Ishikawa (cell line): ENCODE data around the gene STAT5A.

Experiments used
- CEBPB ChIP-seq: IDR thresholded peaks from 2 replicates; pipeline ENCODE4 v1.6.1; 2012
- CREB1 ChIP-seq: IDR thresholded peaks from 2 replicates; pipeline ENCODE4 v1.6.1; 2012; ENCODE audit warnings: low read depth
- EGR1 ChIP-seq: IDR thresholded peaks from 2 replicates; pipeline ENCODE4 v1.6.1; 2012
- EP300 ChIP-seq: IDR thresholded peaks from 2 replicates; pipeline ENCODE4 v1.6.1; 2012; ENCODE audit warnings: borderline replicate concordance
- FOXM1 ChIP-seq: IDR thresholded peaks from 2 replicates; pipeline ENCODE4 v1.6.1; 2012; ENCODE audit warnings: low read depth, borderline replicate concordance
- NFIC ChIP-seq: IDR thresholded peaks from 2 replicates; pipeline ENCODE4 v1.6.1; 2012
- RAD21 ChIP-seq: IDR thresholded peaks from 2 replicates; pipeline ENCODE4 v1.6.1; 2012; ENCODE audit warnings: low read depth
- TAF1 ChIP-seq: IDR thresholded peaks from 2 replicates; pipeline ENCODE4 v1.6.1; 2012; ENCODE audit warnings: low read depth, mild to moderate bottlenecking
- TCF12 ChIP-seq: IDR thresholded peaks from 2 replicates; pipeline ENCODE4 v1.6.1; 2012; ENCODE audit warnings: low read depth
- TEAD4 ChIP-seq: IDR thresholded peaks from 2 replicates; pipeline ENCODE4 v1.6.1; 2012
- USF1 ChIP-seq: IDR thresholded peaks from 2 replicates; pipeline ENCODE4 v1.6.1; 2012
- YY1 ChIP-seq: IDR thresholded peaks from 2 replicates; pipeline ENCODE4 v1.6.1; 2012; ENCODE audit warnings: low read depth
- ZBTB7A ChIP-seq: IDR thresholded peaks from 2 replicates; pipeline ENCODE4 v1.6.1; 2012; ENCODE audit warnings: low read depth
- TF ChIP-seq, protein P1 (sequence below): IDR thresholded peaks from 2 replicates; pipeline ENCODE4 v1.6.1; 2012
- TF ChIP-seq, protein P2 (sequence below): IDR thresholded peaks from 2 replicates; pipeline ENCODE4 v1.6.1; 2012; ENCODE audit warnings: low read depth, mild to moderate bottlenecking

Gene STAT5A

GRCh38 chr17:42306385-42306667 is 18.0 kb downstream of the STAT5A start:
- TF ChIP-seq TCF12 (no peak), CREB1 (no peak), EP300 (no peak), USF1 (no peak), TEAD4 (no peak), EGR1 (no peak), TAF1 (no peak), ZBTB7A (no peak), RAD21 (no peak), CEBPB (no peak)
- TF ChIP-seq, protein P1, sequence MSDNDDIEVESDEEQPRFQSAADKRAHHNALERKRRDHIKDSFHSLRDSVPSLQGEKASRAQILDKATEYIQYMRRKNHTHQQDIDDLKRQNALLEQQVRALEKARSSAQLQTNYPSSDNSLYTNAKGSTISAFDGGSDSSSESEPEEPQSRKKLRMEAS: no peak

DNA sequence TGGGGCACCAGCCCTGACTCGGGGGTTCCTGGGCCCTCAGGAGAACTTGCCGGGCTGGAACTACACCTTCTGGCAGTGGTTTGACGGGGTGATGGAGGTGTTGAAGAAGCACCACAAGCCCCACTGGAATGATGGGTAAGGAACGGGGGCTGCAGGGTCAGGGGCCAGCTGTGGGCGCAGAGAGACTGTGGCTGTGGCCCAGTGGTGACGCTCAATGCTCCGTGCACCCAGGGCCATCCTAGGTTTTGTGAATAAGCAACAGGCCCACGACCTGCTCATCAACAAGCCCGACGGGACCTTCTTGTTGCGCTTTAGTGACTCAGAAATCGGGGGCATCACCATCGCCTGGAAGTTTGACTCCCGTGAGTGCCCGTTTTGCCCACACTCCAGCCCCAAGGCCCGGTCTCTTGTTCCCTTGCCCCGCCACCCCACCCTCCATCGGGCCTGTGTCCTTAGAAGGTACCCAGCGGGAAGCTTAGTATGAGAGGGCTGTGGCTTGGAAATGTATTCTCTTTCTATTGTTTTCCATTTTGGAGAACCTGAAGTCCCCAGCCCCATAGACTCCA is 19.1 kb downstream of the STAT5A start:
- TF ChIP-seq EP300 (no peak), FOXM1 (no peak), TAF1 (no peak), YY1 (no peak), USF1 (no peak), CREB1 (no peak)
- TF ChIP-seq, protein P1: no peak
- TF ChIP-seq, protein P2, sequence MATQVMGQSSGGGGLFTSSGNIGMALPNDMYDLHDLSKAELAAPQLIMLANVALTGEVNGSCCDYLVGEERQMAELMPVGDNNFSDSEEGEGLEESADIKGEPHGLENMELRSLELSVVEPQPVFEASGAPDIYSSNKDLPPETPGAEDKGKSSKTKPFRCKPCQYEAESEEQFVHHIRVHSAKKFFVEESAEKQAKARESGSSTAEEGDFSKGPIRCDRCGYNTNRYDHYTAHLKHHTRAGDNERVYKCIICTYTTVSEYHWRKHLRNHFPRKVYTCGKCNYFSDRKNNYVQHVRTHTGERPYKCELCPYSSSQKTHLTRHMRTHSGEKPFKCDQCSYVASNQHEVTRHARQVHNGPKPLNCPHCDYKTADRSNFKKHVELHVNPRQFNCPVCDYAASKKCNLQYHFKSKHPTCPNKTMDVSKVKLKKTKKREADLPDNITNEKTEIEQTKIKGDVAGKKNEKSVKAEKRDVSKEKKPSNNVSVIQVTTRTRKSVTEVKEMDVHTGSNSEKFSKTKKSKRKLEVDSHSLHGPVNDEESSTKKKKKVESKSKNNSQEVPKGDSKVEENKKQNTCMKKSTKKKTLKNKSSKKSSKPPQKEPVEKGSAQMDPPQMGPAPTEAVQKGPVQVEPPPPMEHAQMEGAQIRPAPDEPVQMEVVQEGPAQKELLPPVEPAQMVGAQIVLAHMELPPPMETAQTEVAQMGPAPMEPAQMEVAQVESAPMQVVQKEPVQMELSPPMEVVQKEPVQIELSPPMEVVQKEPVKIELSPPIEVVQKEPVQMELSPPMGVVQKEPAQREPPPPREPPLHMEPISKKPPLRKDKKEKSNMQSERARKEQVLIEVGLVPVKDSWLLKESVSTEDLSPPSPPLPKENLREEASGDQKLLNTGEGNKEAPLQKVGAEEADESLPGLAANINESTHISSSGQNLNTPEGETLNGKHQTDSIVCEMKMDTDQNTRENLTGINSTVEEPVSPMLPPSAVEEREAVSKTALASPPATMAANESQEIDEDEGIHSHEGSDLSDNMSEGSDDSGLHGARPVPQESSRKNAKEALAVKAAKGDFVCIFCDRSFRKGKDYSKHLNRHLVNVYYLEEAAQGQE: no peak

DNA sequence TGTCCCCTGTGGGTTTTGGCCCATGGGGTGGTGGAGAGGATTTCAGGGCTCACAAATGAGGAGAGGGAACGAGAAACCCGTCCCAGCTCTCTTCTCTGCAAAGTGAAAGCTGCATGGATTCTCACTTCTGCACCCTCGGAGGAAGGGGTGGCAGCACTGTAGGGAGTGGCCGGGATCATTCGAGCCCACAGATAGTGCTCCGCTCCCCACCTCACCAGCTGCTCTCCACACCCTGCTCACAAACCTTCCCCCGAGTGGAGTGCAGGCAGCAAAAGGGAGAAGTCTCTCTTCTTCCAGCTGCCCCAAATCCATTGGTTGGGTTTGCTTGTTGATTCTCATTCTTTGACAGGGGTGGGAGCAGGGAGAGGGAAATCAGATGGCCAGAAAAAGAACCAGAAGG is 20.1 kb downstream of the STAT5A start:
- TF ChIP-seq EP300 (no peak), ZBTB7A (no peak), TCF12 (no peak), CEBPB (no peak), EGR1 (no peak), YY1 (no peak), NFIC (no peak), USF1 (no peak), CREB1 (no peak), RAD21 (no peak), FOXM1 (no peak), TEAD4 (no peak), TAF1 (no peak)
- TF ChIP-seq, protein P2: no peak
- TF ChIP-seq, protein P1: no peak

DNA sequence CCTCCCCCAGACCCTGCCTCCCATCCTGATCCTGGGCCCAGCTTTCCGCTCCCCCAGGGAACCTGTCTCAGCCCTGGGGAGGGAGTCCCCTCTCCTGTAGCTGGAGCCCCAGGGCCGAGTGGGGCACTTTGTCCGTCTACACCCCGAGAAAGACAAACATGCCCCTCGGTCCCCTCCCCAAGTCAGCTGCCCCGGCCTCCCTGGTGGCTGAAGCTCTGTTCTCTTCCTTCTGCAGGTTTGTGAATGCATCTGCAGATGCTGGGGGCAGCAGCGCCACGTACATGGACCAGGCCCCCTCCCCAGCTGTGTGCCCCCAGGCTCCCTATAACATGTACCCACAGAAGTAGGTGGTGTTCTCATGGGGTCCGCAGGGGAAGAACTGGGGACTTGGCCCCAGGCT is 20.8 kb downstream of the STAT5A start:
- TF ChIP-seq TEAD4: no peak

DNA sequence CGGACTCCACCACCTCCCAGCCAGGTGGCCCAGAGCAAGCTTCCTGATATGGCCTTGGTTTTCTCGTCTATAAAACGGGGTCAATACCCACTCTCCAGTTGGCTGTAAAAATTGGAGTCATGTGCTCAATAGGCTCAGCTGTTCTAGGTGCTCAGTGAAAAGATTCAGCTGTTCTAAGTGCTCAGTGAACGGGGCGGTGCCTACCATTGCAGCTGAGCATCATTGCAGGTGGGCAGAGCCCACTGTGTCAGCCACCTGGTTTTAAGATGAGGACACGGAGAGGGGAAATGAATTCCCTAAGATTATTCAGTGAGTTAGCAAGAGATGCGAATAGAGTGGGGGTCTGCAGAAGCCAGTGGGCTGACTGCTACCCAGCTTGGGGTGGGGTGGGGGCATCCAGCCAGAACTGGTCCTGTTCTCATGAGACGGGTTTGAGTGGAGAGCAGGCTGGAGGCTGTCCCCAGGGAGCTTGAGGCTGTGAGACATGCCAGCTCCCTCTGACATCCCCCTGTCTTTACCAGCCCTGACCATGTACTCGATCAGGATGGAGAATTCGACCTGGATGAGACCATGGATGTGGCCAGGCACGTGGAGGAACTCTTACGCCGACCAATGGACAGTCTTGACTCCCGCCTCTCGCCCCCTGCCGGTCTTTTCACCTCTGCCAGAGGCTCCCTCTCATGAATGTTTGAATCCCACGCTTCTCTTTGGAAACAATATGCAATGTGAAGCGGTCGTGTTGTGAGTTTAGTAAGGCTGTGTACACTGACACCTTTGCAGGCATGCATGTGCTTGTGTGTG is 21.9 kb downstream of the STAT5A start:
- no peak for TF ChIP-seq NFIC
- TF ChIP-seq RAD21: no peak
- TF ChIP-seq YY1: no peak
- no peak for TF ChIP-seq TCF12
- no peak for TF ChIP-seq ZBTB7A
- TF ChIP-seq EGR1: no peak

DNA sequence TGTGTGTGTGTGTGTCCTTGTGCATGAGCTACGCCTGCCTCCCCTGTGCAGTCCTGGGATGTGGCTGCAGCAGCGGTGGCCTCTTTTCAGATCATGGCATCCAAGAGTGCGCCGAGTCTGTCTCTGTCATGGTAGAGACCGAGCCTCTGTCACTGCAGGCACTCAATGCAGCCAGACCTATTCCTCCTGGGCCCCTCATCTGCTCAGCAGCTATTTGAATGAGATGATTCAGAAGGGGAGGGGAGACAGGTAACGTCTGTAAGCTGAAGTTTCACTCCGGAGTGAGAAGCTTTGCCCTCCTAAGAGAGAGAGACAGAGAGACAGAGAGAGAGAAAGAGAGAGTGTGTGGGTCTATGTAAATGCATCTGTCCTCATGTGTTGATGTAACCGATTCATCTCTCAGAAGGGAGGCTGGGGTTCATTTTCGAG is 22.5 kb downstream of the STAT5A start:
- TF ChIP-seq FOXM1 (no peak), EGR1 (no peak), TAF1 (no peak), RAD21 (no peak), CEBPB (no peak), TEAD4 (no peak), USF1 (no peak), YY1 (no peak), ZBTB7A (no peak), EP300 (no peak), TCF12 (no peak), CREB1 (no peak), NFIC (no peak)
- TF ChIP-seq, protein P1: no peak
- TF ChIP-seq, protein P2: no peak
